GM18909 (cell line): ENCODE data around the gene SDHA.

Source experiments
- ATAC-seq: cut with Tn5 transposase; IDR thresholded peaks from one replicate; pipeline ENCODE4 v1.9.1; 2021; ENCODE audit warnings: mild to moderate bottlenecking; ENCODE audit not compliant: unreplicated experiment, poor library complexity

Gene SDHA

GRCh38 chr5:217494-218456 is at the start of gene SDHA, which contains the start of gene CCDC127:
TSS of gene SDHA (plus strand) at chr5:218320. CDS start at chr5:218356, 36 bp downstream.
TSS of gene CCDC127 (minus strand) at chr5:218153. CDS start at chr5:216849, 1,304 bp downstream.
- peak; percentile 76 for ATAC-seq

GRCh38 chr5:169071-169727 is 48.9 kb upstream of the SDHA start:
- ATAC-seq: no peak

GRCh38 chr5:169728-170094 is 48.4 kb upstream of the SDHA start:
- ATAC-seq: no peak

- ATAC-seq: no peak
These were observed 46.9 kb upstream of the SDHA start for GRCh38 chr5:170971-171800.

- ATAC-seq: no peak
These were observed 46.3 kb upstream of the SDHA start for GRCh38 chr5:171801-172331.

- ATAC-seq: no peak
These were observed 45.7 kb upstream of the SDHA start for GRCh38 chr5:172421-172820.

GRCh38 chr5:172841-173251 is 45.3 kb upstream of the SDHA start:
- no peak for ATAC-seq

GRCh38 chr5:173392-174290 is 44.5 kb upstream of the SDHA start:
- no peak for ATAC-seq

GRCh38 chr5:174291-174600 is 43.9 kb upstream of the SDHA start:
- no peak for ATAC-seq

- ATAC-seq: no peak
These were observed 43.1 kb upstream of the SDHA start for GRCh38 chr5:174876-175465.

GRCh38 chr5:176296-176823 is 41.8 kb upstream of the SDHA start:
- no peak for ATAC-seq

GRCh38 chr5:178110-178509 is 40.0 kb upstream of the SDHA start:
- ATAC-seq: no peak

- no peak for ATAC-seq
These were observed 38.7 kb upstream of the SDHA start for GRCh38 chr5:179401-179800.

- no peak for ATAC-seq
These were observed 37.7 kb upstream of the SDHA start for GRCh38 chr5:180286-180918.

GRCh38 chr5:181160-181559 is 37.0 kb upstream of the SDHA start:
- ATAC-seq: no peak

- ATAC-seq: no peak
These were observed 36.6 kb upstream of the SDHA start for GRCh38 chr5:181566-181965.

GRCh38 chr5:182126-182525 is 36.0 kb upstream of the SDHA start:
- no peak for ATAC-seq

GRCh38 chr5:184471-184870 is 33.6 kb upstream of the SDHA start:
- ATAC-seq: no peak
